PC-3 (cell line): Measurements from ENCODE around the gene REEP6.
"Not testable (repeated sequence)": the region's sequence is repeated elsewhere in the genome, so short reads cannot be mapped to it uniquely, and the experiment has no call there.

Experiments used
- CTCF ChIP-seq: fragments of 300-600 bp; sonication (generic); conservative IDR thresholded peaks from 2 replicates; pipeline ENCODE4 v1.5.1; 2017; ENCODE audit warnings: antibody characterized with exemption, low read depth, mild to moderate bottlenecking, low read length
- EZH2 ChIP-seq: fragments of 300-600 bp; sonication (generic); IDR thresholded peaks from one replicate; pipeline ENCODE4 v1.6.1; 2017; ENCODE audit warnings: antibody characterized with exemption, mild to moderate bottlenecking, low read length; ENCODE audit not compliant: unreplicated experiment
- EZH2phosphoT487 ChIP-seq: fragments of 300-600 bp; sonication (generic); IDR thresholded peaks from 2 replicates; pipeline ENCODE4 v1.6.1; 2018; ENCODE audit warnings: mild to moderate bottlenecking, antibody characterized with exemption, low read length, borderline replicate concordance

DNA sequence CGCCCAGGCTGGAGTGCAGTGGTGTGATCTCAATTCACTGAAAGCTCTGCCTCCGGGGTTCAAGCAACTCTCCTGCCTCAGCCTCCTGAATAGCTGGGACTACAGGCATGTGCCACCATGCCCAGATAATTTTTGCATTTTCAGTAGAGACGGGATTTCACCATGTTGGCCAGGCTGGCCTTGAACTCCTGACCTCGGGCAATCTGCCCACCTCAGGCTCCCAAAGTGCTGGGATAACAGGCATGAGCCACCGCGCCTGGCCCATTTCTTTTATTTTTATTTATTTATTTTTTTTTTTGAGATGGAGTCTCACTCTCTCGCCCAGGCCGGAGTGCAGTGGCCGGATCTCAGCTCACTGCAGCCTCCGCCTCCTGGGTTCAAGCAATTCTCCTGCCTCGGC, 48.8 kb downstream of the REEP6 start:
- TF ChIP-seq CTCF, EZH2phosphoT487, EZH2: not testable (repeated sequence)
